Smooth muscle cell of the coronary artery (primary cell): ENCODE data around the gene DRD2. TPM values are rescaled to one million over a fixed set of nuclear protein-coding genes. Genes with fewer than 3 reads are reported as not detected.

Source experiments
- total RNA-seq: library from RNA; depleted of rRNA; stranded (reverse); fragments of >200 nt; gene quantifications from 2 replicates; pipeline ENCODE4 v1.2.3, GENCODE V29; 2014; ENCODE audit warnings: low replicate concordance

Gene DRD2
- total RNA-seq: not detected in 2 replicates

DNA sequence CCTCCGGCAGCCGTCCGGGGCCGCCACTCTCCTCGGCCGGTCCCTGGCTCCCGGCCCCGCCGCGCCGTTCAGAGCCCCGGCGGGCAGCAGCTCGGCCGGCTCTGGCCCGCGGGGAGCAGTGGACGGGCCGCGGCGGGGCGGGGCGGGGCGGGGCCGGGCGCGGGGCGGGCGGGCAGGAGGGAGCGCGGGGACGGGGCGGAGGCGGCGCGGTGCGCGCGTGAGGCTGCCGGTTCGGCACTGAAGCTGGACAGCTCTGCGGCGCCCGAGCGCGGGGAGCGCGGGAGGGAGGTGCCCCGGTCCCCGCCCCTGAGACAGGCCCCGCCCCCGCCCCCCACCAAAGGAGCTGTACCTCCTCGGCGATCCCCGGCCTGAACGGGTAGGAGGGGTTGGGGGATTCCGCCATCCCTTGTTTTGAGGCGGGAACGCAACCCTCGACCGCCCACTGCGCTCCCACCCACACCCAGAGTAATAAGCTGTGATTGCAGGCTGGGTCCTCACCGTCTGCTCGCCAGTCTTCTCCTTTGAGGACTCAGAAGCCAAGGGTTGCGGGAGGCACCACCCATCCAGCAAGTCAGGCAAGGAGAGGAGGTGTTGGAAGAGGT lies at the start of gene DRD2:
Gene DRD2 (minus strand): TSS at position 239 of the 602 bp plus-strand sequence. CDS start 50,747 bp downstream, outside the sequence.

DNA sequence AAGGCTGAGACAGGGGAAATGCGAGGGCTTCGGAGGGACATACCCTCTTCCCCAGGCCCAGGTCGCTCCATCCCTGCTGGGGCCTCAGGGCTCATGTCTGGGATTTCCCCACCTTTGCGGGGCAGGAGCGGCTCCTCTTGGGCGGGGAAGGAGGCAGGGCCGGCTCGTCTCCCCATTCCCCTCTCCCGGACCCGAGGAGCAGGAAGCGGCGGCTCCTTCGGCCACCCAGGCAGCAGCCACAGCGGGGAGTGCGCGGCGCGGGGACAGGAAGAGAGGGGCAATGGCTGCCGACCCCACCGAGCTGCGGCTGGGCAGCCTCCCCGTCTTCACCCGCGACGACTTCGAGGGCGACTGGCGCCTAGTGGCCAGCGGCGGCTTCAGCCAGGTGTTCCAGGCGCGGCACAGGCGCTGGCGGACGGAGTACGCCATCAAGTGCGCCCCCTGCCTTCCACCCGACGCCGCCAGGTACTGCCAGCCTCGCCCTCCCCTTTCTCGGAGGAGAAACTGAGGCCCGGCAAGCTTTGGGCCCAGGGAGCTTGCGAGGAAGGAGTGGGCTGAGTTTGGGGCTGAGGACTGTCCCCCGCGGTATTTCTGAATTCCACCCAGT lies 87.5 kb downstream of the DRD2 start, which contains the start of gene ANKK1:
Gene ANKK1 (plus strand): TSS at position 175 of the 607 bp plus-strand sequence. CDS start 106 bp downstream, at position 281.

Other genes with a start within 250 kb of the DRD2 start
- gene TTC12, start 160.8 kb downstream of the DRD2 start, total RNA-seq: 7.5 and 10.5 TPM in 2 replicates
- gene ANKK1, start 87.6 kb downstream of the DRD2 start, total RNA-seq: under 0.01 and 0.12 TPM in 2 replicates
- gene TMPRSS5, start 230.9 kb upstream of the DRD2 start, total RNA-seq: 0.08 TPM in 1 of 2 replicates, not detected in the other